BJ (cell line): ENCODE data around the gene TANC1. TPM values are rescaled to one million over a fixed set of nuclear protein-coding genes. Genes with fewer than 3 reads are reported as not detected.

ENCODE experiments used
- CTCF ChIA-PET: fragments of 350-600 bp; formaldehyde crosslinking; extraction: SDS; loops from one replicate; lab custom pipeline; 2021; ENCODE audit warnings: antibody characterized with exemption, inconsistent platforms; lab: Yijun Ruan, JAX
- POLR2A ChIA-PET: fragments of 300-600 bp; sonication (Branson Sonifier 250); formaldehyde crosslinking; extraction: SDS; loops from one replicate; lab custom pipeline; 2021; ENCODE audit warnings: antibody characterized with exemption; lab: Charles Lee
- DNase-seq: peaks from one replicate; pipeline ENCODE4 v3.0.0-alpha.2; 2011; ENCODE audit warnings: low read depth
- H3K27me3 ChIP-seq: 2 replicates; pipeline ENCODE4 v1.6.0; 2011; ENCODE audit warnings: low read length; ENCODE audit not compliant: control insufficient read depth, insufficient read depth
- H3K36me3 ChIP-seq: 2 replicates; pipeline ENCODE4 v1.5.1; 2011; ENCODE audit warnings: low read length; ENCODE audit not compliant: control insufficient read depth, insufficient read depth
- H3K4me3 ChIP-seq: 2 replicates; pipeline ENCODE4 v1.5.1; 2011; ENCODE audit warnings: low read depth, mild to moderate bottlenecking, control low read depth, low read length
- CTCF ChIP-seq: IDR thresholded peaks from 2 replicates; pipeline ENCODE4 v1.5.1; 2011; ENCODE audit warnings: low read depth, mild to moderate bottlenecking, control low read depth, inconsistent platforms, low read length, moderate library complexity; ENCODE audit not compliant: insufficient read depth
- polyA plus RNA-seq: library from polyadenylated mRNA; depleted of rRNA; stranded (reverse); fragments of >200 nt; gene quantifications from 2 replicates; pipeline ENCODE4 v1.2.3, GENCODE V29; 2011

The TANC1 gene
- polyA plus RNA-seq, 1 experiment = 22.0 TPM

- Histone ChIP-seq H3K27me3 (no peaks in the 10 kb centered on the region), H3K36me3 (no peaks in the 10 kb centered on the region), H3K4me3 (no peak overlapping the region)
- no peak for TF ChIP-seq CTCF
- ChIA-PET POLR2A (no interaction called here), CTCF (interaction anchor here (1.1 to 1.2 kb wide), 2 partner anchors 13 to 134 kb away, joined by 4 to 5 read pairs; no protein-coding TSS in a partner anchor)
- DNase-seq = peak; percentile 77
These were observed 22.2 kb downstream of the TANC1 start for GRCh38 chr2:158990397-158991214.

DNA sequence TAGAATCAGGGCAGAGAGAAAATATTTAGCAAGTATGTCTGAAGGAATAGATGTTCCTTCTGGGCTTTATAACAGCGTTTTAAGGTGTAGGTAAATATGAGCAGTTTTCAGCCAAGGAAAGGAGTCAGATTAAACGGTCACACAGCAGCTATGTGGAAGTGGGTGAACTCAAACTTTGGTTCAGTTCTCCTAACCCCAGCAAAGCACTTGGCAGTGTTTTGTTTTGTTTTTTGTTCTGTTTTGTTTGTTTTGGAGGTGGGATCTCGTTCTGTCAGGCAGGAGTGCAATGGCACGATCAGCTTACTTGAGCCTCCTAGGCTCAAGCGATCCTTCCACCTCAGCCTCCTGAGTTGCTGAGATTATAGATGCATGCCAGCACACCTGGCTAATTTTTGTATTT is 24.6 kb downstream of the TANC1 start:
- ChIA-PET CTCF (interaction anchor here (0.6 kb wide), 1 partner anchor 77 kb away, joined by 4 read pairs; no protein-coding TSS in a partner anchor), POLR2A (no interaction called here)
- H3K36me3 ChIP-seq = no peaks in the 10 kb centered on the region
- H3K27me3 ChIP-seq = no peaks in the 10 kb centered on the region
- no peak for TF ChIP-seq CTCF
- no peak for DNase-seq
- H3K4me3 ChIP-seq = no peak overlapping the region

GRCh38 chr2:158993721-158994587 is 25.5 kb downstream of the TANC1 start:
- ChIA-PET CTCF (no interaction called here), POLR2A (no interaction called here)
- TF ChIP-seq CTCF = no peak
- no peak overlapping the region for H3K4me3 ChIP-seq
- DNase-seq = no peak
- H3K27me3 ChIP-seq = no peaks in the 10 kb centered on the region
- H3K36me3 ChIP-seq = no peaks in the 10 kb centered on the region

DNA sequence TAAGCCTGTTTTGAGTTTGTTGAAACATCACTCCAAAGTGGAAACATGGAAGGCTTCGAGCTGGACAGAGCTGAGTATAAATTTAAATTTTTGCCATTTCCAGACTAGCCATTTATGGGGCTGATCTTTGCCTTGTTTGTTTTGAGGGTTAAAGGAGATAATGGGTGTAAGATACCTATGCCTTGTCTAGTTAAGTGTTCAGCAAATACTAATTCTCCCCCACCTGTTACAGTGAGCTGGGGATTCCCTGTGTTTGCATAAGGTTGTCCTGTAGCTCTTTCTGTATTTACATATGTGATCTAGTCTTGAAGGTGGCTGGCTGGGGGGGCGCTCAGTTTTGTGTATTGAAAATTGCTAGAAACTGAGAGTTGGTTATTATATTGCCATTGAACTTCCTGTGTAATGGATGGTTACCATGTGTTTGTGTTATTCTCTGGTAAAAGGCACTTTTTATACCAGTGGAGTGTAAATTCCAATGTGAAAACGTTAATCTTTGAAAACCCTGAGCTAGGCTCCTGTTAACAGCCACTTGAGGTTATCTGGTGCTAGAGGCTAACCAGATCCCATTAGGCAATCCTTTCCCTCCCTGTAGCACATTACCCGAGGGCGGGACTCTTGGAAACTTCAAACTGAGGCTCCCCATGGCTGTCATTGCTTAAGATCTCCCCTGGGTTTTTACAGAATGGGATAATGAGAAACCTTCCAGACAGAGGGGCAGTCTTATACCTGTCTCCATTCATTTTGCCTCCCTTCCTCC is 26.7 kb downstream of the TANC1 start:
- ChIA-PET CTCF (interaction anchor here (0.9 kb wide), 1 partner anchor 9 kb away, joined by 4 read pairs; no protein-coding TSS in a partner anchor), POLR2A (no interaction called here)
- Histone ChIP-seq H3K4me3 (no peak overlapping the region), H3K36me3 (no peaks in the 10 kb centered on the region), H3K27me3 (no peaks in the 10 kb centered on the region)
- no peak for DNase-seq
- no peak for TF ChIP-seq CTCF
